Omental fat pad (tissue), 4 donors: ENCODE measurements around the gene VIPR2. TPM values are rescaled to one million over a fixed set of nuclear protein-coding genes. Genes with fewer than 3 reads are reported as not detected.
"Not testable (repeated sequence)": the region's sequence is repeated elsewhere in the genome, so short reads cannot be mapped to it uniquely, and the experiment has no call there.

ENCODE experiments used
- ATAC-seq: fragments of 150-250 bp; one replicate; pipeline ENCODE4 v1.9.1; 2016; ENCODE audit warnings: mild to moderate bottlenecking, moderate library complexity; ENCODE audit not compliant: low FRiP score
- DNase-seq: peaks from one replicate; pipeline ENCODE4 v3.0.0-alpha.2; 2019; ENCODE audit warnings: low spot score
- CTCF ChIP-seq, 3 donors: fragments of 450-650 bp; IDR thresholded peaks; one replicate each; pipeline ENCODE4 v1.5.1; 2016 to 2017; ENCODE audit warnings: antibody characterized with exemption in 3 of 3, mild to moderate bottlenecking in 3 of 3, moderate library complexity in 2 of 3
- total RNA-seq, 4 donors: library from RNA; depleted of rRNA; stranded (reverse); fragments of >200 nt; gene quantifications; one replicate each; pipeline ENCODE4 v1.1.0, GENCODE V29; 2016

Gene VIPR2
- total RNA-seq, 4 donors from 2014 or later = 3.6 to 71.0 (median 24.6) TPM

DNA sequence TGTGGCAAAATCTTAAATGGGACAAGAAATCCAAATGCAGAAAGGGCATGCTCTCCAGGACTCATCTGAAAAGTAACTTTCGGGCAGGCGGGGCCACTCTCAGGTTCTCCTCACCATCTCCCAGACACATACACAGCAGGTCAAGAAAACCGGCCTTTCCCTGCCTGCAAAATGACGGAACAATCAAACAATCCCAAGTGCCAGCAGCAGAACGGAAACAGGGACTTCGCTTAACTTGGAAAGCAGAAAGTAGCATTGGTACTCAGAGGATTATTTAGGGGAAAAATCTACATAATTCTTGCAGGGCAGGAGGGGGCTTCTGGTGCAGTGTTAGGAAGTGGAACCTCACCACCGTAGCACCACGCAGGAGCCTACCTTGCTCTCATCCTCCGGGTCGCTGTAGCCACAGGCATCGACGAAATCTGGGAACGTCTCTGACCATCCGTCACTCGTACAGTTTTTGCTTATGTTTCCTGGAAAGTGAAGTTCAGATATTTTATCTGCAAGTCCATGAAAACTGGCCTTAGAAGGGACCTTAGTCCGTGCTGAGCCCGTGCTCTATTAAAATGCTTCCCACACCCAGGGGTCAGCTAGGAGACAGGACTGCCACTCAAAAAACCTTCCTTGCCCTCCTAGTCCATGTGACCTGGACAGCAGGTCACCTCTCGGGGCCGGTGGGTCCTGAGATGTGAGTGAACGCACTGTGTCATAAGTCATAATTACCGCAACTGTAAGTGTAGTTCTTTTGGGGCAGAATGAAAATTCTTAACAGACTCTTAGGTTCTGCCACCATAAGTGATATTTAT lies 41.1 kb downstream of the VIPR2 start:
- ATAC-seq (no peak), DNase-seq (no peak)
- no peak for TF ChIP-seq CTCF (IDR thresholded peaks at IDR 0.05)

- TF ChIP-seq CTCF (IDR thresholded peaks at IDR 0.05) = no peak
- ATAC-seq (no peak), DNase-seq (no peak)
Observed at GRCh38 chr7:159102681-159103381, 41.8 kb downstream of the VIPR2 start.

- DNase-seq, ATAC-seq: not testable (repeated sequence)
Observed at GRCh38 chr7:159101661-159102091, 43.0 kb downstream of the VIPR2 start.

DNA sequence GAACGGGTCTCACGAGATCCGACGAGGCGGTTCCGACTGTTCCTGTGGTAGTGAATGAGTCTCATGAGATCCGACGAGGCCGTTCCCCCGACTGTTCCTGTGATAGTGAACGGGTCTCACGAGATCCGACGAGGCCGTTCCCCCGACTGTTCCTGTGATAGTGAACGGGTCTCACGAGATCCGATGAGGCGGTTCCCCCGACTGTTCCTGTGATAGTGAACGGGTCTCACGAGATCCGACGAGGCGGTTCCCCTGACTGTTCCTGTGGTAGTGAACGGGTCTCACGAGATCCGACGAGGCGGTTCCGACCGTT lies 43.6 kb downstream of the VIPR2 start:
- ATAC-seq, DNase-seq: not testable (repeated sequence)

- ATAC-seq, DNase-seq: not testable (repeated sequence)
Observed at GRCh38 chr7:159100281-159101082, 44.2 kb downstream of the VIPR2 start.

DNA sequence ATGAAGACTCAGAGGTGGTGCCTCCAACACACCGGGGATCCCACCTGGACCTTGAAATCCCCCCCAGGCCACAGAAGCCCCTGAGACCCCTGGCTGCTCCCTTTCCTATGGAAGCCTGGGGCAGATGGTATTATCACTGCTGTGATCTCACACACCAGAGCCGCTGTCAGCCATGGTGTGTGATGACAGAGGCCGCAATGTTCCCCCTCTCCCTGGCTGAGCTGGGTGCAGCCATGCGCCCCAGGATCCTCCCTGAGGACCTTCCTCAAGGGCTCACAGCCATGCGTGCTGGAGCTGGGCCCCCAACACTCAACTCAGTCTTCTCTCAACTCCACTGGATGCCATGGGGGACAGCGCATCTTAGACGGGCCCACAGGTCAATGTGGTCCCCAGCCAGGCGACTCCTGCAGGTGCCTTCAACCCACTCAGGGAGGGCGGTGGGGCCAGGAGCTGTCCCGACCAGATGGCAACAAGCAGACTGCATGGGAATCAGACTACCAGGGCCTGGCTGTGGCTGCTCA lies 44.9 kb downstream of the VIPR2 start:
- TF ChIP-seq CTCF (IDR thresholded peaks at IDR 0.05) = no peak
- no peak for DNase-seq
- ATAC-seq = no peak

GRCh38 chr7:159098811-159099655 lies 45.6 kb downstream of the VIPR2 start:
- DNase-seq = no peak
- TF ChIP-seq CTCF (IDR thresholded peaks at IDR 0.05) = no peak
- peak; percentile 62 for ATAC-seq

DNA sequence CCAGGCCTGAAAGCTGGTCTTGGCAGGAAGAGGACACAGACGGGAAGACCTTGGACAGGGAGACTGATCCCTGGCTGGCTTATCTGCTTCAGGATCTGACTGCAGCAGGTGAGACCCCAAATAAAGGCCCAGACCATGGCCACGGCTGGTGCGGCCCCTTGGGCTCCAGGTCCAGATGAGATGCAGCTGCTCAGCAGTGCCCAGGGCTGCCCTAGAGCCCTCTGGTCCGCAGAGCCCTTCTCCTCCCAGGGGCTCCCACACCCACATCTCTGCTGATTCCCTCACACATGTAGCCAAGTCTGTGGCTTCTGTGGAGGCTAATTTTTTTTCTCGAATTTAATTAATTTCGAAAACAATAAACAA lies 46.3 kb downstream of the VIPR2 start:
- no peak for TF ChIP-seq CTCF (IDR thresholded peaks at IDR 0.05)
- ATAC-seq (no peak), DNase-seq (no peak)
